ENCODE measurements around the gene GTPBP6.
"Not testable (repeated sequence)": the region's sequence is repeated elsewhere in the genome, so short reads cannot be mapped to it uniquely, and the experiment has no call there.

GTPBP6 gene

GRCh38 chrX:351324-351641, 32.7 kb upstream of the GTPBP6 start:
- DNase-seq, result not testable (repeated sequence)

- no peak for DNase-seq
Measured at GRCh38 chrX:350534-351323, 32.1 kb upstream of the GTPBP6 start.

DNA sequence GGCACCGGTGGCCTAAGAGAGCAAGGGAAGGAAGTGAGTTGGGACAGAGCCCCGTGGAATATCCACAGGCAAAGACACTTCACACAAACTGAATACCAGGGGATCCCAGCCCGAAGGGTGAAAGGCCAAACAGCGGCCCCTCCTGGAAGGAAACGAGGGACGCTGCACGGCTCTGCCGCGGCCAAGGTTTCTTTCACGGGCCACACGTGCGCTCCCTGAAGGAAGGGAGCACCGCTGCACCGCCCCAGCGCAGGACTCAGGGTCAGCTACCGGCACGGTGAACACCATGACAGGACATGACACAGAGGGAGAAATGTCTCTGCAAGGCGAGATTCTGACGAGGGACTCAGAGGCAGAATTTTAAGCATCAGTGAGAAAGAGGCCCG, 31.5 kb upstream of the GTPBP6 start:
- no peak for DNase-seq

DNA sequence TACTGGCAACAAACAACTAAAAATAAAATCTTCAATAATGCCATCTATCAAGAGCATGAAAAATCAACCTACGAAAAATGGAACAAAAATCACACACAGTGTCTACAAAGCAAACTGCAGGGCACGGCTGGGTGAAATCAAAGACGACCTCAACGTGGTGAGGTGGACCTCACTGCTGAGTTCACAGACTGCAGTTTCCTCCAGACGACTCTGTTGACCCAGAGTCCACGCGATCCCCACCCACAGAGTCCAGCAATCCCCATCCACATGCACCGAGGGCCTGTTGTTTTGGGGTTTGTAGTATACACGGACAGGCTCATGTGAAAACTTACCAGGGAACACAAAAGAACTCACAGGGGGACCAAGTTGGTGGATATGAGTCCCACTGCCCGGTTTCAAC, 31.1 kb upstream of the GTPBP6 start:
- DNase-seq, result no peak

DNA sequence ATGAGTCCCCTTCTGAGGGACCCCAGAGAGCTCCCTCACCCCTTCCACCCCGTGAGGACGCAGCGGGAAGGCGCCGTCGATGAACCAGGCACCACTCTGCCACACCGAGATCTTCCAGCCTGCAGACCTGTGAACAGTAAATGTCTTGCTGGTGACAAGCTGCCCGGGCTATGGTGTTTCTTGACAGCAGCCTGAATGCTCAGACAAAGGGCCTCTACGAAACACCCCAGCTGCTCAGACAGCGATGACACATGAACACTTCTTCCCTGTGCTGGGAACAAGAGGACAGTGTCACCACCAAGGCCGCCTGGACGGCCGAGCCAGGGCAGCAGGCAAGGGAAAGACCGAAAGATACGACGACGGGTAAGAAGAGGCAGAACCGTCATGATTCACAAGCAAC, 30.6 kb upstream of the GTPBP6 start:
- no peak for DNase-seq

DNA sequence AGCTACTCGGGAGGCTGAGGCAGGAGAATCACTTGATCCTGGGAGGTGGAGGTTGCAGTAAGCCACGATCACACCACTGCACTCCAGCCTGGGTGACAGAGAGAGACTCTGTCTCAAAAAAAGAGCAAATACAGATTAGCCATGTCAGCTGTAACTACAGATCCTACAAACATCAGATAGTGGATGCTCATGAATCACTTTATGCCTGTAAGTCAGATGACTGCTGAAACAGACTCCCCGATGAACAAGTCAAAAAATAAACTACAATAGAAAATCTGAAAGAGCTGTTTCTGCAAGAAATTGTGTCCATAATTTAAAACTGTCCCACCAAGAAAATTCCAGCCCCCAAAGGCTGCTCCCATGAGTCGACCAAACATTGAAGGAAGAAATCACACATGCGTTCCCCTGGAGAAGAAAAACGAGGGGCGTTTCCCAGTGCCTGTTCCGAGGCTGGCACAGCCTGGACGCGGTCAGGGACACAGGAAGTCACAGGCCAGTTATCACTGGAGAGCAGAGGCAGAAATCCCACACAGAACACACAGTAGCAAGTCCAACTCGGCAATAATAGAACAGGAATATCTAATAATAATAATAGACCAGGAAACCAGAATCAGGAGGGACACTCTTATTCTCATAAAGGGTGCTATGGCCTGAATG, 30.0 kb upstream of the GTPBP6 start:
- no peak for DNase-seq

DNA sequence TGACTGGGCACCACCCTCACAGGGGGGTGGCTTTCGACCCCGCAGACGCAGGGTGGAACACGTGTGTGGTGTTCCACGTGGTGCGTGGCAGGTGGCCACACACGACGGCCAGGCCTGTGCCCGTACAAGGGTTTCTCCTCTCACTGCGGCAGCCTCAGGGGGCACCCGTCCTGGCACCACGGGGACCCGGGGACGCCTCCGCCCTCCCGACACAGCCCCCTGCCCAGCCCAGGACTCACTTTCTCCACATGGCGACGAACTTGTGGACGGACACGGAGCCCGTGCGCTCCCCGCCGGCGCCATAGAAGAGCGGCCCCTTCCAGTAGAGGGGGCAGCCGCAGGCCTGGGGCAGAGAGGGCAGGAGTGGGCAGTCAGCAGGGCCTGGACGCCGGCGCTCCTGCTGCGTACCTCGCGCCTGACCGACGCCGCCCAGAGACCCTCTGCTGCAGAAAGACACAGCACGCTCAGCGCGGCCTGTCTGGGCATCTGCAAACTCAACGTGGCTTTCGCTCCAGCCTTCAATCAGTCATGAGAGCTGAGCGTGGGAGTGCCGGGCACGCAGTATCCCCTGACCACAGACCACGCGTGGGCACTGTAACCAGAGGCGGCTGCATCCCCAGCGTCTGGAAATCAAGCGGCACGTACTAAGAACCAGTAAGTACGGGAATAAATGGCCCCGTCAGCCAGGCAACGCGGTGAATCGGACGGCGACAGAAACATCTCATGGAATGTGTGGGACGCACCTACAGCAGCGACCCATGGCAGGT, 28.9 kb upstream of the GTPBP6 start:
- no peak for DNase-seq

GRCh38 chrX:346034-346813, 27.6 kb upstream of the GTPBP6 start:
- DNase-seq, result no peak

DNA sequence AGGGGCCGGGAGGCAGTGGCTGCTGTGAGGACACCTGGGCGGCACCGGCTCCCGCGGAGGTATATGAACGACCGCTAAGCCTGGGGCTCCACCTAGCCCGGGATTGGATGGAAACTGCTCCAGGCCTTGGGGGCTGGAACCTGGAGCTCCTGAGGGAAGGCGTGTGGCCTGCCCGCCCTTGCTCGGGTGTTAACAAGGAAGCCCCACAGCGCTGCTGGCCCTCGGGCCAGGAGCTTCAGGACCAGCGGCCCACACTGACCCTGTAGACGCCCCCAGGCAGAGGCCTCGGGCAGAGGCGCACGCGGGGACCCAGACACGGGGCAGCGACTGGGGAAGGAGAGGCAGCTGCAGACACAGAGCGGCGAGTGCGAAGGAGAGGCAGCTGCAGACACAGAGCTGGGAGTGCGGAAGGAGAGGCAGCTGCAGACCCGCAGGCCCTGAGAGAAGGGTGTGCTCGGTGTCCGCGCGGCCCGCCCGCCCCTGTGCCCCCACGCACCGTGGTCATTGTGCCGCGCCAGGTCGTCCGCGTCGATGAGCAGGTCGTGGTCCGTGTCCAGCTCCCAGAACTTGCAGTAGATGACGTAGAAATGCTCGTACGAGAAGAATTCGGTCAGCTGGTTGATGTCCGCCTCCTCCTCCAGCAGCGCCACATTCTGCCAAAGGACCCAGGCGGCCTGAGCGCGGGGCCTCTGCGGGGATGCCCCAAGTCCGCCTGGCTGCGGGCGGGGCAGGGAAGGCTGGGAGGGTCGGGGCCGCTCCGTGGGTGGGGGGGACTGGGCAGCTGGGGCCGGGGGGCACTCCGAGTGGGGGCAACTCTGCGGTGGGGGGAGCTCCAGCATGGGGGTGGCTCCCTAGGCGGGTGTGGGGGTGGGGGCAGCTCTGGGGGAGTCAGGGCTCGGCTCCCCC, 26.7 kb upstream of the GTPBP6 start:
- no peak for DNase-seq

DNA sequence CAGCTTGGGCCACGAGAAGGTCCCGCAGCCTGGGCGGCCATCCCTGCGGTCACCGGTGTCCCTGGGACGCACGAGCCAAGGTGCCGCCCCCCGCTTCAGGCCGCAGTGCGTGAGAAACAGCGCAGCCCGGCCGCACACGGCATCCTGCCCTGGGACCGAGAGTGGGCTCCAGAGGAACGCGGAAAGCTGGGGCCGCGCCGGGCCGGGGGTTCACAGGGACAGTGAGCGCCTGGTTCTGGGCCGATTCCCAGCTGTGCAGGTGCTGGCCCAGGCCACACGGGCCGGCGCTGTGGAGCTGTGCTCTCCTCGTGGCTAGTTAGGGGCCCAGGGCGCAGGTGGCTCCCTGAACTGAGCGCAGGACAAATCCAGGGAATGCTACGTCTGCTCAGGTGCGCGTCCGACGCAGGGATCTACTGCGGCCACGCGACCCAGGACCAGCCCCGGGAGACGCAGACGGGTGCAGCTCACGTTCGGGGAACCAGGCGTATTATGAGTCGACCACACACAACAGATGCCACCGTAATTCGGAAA, 25.8 kb upstream of the GTPBP6 start:
- DNase-seq, result no peak

GRCh38 chrX:341541-342101, 23.0 kb upstream of the GTPBP6 start:
- DNase-seq, result no peak

DNA sequence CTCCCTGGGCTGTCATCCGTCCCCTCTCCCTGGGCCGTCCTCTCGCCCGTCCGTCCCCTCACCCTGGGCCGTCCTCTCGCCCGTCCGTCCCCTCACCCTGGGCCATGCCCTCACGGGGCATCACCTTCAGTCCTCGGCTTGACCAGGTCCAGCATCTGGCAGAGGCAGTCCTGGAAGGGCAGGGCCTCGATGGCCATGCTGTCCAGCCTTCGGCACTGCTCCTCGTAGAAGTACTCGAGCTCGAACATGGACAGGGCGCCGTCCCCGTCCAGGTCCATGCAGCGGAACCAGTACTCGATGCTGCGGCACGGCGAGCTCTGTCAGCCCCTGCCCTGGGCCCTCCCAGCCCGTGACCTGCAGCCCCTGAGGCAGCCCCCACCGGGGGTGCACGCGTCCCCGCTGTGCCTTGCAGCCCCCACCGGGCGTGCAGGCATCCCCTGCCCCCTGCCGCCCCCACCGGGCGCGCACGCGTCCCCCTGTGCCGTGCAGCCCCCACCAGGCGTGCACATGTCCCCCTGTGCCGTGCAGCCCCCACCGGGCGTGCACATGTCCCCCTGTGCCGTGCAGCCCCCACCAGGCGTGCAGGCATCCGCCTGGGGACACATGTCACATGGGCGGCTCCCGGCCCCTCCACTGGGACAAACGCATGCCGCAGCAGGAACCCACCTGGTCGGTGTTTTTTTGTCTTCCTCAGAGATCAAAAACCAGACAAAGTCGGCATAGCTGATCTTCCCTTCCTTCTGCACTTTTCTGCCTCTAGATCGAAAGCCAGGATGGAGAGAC, 22.2 kb upstream of the GTPBP6 start:
- DNase-seq, result no peak

- no peak for DNase-seq
Measured at GRCh38 chrX:340121-340520, 21.5 kb upstream of the GTPBP6 start.

GRCh38 chrX:338836-339400, 20.3 kb upstream of the GTPBP6 start:
- no peak for DNase-seq

DNA sequence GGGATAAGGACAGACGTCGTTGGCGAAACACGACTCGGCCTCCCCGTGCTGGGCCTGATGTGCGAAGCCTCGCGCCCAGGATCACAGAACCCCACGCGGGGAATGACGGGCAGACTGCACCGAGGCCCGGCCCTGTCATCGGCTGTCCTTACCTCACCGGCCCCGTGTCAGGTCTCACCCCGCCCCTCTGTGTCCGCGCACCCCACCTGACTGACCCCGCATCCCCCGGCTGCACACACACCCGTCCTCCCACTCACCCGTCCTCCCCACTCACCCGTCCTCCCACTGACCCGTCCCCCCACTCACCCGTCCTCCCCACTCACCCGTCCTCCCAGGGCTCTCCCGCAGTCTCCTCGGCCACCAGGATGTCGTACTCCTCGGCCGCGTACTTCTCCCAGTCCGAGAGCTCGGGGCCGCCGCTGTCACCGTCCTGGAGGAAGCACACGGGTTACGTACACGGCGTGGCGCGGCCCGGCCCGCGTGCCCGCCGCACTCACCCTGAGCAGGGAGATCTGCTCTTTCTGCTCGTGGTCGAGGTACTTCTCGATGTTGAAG, 19.8 kb upstream of the GTPBP6 start:
- no peak for DNase-seq

- no peak for DNase-seq
Measured at GRCh38 chrX:337331-337831, 18.8 kb upstream of the GTPBP6 start.

GRCh38 chrX:336227-336626, 17.6 kb upstream of the GTPBP6 start:
- DNase-seq, result no peak

DNA sequence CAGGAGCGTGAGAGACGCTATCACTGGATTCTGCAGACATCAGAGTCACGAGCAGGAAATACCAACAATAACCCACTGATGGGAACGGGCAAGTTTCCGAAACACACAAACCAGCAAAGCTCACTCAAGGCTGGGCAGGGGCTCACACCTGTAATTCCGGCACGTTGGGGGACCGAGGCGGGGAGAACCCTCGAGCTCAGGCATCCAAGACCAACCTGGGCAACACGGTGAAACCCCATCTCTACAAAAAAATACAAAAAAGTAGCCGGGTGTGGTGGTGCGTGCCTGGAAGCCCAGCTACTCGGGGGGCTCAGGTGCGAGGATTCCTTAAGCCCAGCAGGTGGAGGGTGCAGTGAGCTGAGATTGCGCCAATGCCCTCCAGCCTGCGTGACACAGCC, 17.2 kb upstream of the GTPBP6 start:
- DNase-seq, result no peak

GRCh38 chrX:334971-335757, 16.6 kb upstream of the GTPBP6 start:
- DNase-seq, result no peak
